CD4-positive, alpha-beta T cell treated with Interleukin-6 at 100 ng/mL for 8 hours (primary cell): ENCODE data around the gene COL4A1.

Source experiments
- DNase-seq: peaks from one replicate; pipeline ENCODE4 v3.0.0-alpha.2; 2020; ENCODE audit warnings: mixed read lengths, low spot score

COL4A1 gene

DNA sequence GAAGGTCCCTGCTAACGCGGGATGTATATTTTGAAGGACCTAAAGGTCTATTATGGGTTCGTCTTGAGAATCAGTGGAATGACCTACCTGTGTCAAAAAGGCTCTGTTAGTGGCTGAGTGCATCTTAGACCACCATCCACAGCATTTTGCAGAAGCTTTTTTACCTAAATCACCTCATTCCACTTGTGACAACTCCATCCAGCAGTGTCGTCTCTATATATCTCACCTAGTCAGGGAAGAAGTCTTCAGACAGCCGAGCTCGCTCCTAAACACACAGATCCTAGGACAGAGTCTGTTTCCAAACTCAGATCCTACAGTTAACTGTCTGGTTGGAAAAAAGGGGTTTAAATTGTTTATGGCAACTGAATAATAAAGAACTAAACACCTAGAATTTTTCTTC is 33.7 kb downstream of the COL4A1 start:
- DNase-seq, result no peak

DNA sequence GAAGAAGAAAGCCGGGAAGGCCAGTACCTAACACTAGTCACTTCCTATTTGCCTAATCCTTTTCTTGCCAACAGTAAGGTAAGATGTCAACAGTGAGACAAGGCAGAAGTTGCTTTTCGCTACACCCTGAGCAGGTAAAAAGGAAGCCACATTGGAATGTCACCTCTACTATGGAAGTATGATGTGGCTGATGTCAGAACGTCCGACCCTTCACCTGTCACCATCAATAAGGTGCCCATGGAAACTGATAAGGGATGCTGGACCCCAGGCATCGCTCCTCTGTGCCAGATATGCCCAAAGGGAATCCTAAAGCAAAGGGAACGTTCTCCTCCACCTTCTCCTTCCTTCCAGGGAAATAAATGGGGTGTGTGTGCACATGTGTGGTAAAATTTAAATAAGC is 34.3 kb downstream of the COL4A1 start:
- no peak for DNase-seq

DNA sequence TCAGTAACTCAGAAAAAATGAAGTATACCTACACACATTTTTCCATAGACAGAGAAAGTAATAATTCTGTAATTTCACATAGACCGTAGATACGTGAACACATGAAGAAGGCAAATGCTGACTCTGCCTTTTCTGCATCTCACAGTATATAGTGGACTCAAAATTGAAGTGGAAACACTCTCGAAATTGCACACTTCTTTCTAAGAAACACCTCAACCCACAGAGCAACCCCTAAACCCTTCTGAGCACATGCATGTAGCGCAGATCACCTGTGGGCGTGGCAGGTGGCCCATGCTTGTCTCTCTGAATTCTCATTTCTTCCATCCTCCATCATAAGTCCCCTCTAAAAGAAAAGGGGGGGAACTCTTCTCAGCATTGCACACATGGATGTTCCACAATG is 34.7 kb downstream of the COL4A1 start:
- DNase-seq, result no peak

DNA sequence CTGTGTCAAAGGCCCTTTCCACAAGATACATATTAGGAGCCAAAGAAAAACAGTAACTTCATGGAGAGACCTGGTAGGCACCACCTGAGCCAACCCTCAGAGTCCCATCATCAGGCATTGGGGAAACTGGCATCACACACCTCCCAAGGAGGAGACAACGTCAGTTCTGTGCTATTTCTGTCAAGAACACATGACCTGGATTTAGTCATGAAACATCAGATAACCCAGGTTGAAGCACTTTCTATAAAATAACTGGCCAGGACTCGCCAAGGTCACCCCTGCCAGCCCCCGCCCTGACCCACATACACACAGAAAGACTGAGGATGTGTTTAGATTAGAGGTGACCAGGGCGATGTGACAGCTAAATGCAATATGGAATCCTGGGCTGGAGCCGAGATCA is 35.6 kb downstream of the COL4A1 start:
- DNase-seq, result no peak

DNA sequence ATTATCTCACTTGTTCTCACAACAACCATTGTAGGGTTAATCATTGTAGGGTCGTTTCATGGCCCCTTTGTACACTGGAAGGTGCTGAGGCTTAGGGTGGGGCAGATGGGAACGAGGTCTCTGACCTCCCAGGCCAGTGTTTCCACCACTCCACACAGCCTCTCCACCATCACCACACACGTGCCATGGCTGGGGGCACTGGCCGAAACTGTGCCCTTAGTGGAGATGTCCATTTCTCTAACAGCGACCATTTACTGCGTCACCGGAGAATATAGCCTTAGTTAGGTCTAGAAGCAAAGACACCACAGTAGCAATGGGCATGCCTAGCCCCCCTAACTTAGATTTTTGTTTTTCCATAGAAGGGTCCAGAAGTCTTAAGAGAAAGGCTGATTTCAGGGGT is 36.5 kb downstream of the COL4A1 start:
- DNase-seq, result no peak

DNA sequence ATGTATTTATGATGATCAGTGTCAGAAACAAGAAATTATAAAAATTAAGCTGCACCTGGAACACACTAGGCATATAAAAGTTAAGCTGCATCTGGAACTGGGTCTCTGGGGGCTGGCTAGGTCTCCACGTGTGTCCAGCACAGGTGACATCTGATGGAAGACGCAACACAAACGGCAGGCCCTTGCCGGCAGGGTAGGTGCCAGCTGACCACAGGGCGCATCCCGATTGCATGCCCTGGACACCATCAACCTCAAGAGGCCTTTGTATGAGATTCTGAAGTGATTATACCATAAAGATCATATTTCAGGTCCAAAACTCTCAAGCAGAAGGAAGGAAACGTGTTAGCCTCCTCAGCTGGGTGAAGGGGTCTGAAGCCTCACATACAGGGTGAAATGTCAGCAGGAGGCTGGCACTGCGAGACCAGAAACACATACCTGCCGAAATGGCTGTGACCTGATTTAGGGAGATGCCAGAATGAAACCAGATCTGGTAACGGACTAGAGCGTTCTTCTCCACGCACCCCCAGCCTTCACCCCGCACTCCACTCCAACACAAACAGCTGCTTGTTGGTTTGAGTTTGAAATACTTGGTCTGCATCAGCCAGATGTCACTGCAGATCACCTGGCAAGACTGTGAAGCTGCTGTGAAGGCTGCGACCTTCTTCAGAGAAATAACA is 37.3 kb downstream of the COL4A1 start:
- no peak for DNase-seq

DNA sequence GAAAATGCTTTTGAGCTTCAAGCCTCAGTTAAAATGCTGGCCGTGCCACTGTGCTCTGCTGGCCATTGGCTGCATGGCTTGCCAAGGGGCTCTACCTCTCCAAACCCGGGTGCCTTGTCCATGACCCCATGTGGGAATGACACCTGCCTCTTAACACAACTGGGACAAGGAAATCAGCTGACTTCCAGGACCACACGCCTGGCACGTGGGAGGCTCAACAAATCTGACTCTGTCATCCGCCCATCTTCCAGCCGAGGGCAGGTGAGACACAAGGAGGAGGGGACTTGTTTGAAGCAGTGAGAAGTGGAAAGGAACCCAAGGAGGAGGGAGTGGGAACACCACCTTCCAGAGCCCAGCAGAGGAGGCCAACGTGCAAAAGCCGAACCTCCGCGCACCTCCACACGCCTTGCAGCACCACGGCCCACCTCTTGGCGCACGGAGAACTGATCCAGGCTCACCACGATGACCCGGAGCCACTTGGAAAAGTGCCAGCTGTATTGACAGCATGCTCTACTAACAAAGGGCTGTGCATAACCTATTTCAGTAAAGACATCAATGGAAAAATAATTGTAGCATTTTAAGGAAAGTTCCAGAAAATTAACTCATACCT is 38.3 kb downstream of the COL4A1 start:
- no peak for DNase-seq

DNA sequence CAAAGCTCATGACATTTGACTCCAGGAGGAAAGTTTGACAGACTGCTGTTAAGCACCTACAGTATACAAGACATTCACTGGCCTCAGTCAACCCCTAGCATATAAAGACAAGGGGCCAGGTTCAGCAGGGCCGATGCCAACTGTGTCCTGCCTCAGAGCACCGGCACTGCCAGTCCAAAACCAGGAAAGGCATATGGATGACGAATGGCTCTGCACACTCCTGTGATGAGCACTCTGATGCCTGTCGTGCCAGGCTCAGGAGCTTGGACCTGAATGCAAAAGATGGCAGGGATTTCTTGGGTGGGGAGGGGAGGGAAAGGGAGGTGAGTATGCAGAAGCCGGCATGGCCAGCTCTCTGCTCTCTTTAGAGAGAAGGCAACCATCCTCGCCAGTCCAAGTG is 38.9 kb downstream of the COL4A1 start:
- no peak for DNase-seq

DNA sequence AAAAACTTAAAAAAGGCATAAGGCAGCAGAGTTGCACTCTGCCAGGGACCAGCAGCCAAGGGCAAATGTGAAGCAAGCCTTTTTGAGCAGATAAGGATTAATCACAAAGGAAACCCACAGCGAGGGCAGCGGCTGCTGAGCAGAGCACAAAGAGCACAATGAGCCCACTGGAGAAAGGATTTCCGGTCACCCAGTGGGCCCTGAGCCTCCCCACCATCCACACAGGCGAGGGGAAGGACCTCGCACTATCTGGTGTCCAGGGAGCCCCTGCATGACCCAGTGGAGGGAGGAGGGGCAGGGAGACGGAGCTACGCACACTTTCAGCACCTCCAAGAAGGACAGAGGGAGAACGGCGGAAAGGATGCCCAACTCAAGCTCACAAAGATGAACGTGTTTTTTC is 40.0 kb downstream of the COL4A1 start:
- no peak for DNase-seq

DNA sequence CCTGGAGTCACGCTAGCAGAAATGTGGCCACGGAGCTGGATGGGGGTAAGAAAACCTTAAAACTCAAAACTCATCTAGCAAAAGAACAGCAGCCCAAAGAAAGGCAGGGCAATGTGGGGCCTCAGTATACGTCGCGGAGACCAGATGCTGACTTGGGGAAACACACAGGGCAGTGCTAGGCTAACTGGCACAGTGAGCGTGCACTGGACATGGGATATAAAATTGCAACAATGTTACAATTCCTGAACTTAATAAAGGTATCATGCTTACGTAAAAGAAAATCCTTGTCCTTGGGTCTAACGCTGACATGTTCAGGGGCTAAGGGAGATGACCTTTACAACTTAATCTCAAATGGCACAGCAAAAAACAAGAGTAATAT is 40.5 kb downstream of the COL4A1 start:
- no peak for DNase-seq

DNA sequence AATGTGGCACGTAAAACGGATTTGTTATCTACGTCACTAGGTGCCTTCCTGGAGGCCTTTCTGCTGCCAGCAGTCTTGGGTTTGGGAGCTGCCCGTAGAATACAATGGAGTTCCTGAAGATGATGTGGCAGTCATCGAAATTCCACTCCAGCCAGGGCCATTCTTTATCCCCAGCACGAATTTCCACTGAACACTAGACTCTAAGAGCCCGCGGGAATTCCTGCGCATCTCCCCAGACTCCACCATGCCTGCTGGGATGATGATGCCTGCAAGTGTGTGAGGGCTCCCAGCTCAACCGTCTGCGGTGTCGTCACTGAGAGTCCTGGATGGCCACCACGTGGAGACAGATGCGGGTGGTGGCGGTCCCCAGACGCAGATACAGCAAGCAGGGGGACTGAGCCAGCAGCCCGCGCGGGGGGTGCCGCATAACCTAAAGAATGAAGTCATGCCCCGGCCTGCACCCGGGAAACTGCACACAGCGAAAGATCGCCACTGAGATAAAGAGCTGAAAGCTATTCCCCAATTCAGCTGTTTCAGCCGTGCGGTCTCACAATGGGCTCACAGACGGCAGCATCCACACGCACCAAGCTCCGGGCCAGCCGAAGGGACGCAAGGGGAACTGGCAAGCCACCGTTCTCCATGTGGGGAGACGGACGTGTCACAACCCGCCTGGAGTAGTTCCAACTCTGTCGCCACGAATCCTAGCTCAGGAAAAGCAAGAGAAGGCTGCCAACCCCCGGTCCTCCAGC is 41.1 kb downstream of the COL4A1 start:
- DNase-seq, result no peak

DNA sequence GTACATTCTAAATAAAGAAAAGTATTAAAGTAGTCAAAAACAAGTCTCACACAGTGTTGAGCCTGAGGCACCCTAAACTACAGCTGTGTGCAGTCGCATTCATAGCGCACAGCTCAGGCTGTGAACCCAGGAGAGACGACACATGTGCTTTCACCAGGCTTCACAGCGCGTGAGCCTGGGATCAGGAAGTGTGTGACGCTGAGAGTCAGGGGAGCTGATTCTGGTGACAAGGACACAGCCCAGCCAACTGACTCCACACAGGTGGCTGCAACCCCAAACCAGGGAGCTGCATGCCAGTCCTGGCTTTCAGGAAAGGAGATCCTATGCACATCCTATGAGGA is 41.6 kb downstream of the COL4A1 start:
- DNase-seq, result no peak

DNA sequence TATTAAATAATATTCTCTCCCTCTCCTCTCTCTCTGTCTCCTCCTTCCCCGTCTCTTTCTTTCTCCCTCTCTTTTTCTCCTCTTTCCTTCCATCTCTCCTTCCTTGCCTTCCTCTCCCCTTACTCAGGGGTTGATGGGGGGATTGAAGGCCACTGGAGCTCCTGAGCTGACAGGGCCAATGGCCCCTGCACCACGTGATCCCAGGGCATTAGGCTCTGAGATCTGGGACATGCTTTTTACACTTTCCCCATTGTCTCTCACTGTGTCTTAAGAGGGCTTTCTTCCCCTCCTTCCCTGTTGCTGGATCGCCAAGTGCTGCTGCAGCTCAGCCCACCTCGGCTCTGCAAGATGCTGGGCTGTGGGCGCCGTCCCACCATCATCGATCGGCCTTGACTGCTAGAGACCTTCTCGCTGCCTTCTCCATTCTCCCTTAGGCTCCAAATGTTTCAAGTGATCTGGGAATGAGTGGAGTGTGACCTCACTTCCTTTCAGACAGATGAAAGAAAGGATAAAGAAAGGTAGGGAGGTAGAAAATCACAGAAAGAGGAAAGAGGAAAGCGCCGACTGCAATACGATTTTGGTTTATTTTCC is 42.2 kb downstream of the COL4A1 start:
- no peak for DNase-seq

DNA sequence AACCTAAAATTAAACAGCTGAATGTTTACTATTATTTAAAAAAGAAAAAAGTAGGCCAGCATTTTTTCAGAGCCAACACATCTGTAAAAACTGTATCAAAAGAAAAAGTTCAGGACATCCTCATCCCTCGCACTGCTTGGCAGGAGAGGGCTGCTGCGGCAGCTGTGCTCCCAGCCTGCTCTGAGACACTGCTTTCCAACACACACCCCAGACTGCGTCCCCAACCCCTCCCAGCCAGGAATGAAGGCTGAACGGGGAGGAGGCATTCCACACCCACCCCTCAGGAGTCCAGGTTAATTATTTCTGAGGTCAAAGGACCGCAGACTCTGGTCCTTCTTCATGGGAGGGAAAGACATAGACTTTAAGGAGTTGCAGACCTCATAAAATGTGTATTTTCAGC is 43.1 kb downstream of the COL4A1 start:
- DNase-seq, result no peak

DNA sequence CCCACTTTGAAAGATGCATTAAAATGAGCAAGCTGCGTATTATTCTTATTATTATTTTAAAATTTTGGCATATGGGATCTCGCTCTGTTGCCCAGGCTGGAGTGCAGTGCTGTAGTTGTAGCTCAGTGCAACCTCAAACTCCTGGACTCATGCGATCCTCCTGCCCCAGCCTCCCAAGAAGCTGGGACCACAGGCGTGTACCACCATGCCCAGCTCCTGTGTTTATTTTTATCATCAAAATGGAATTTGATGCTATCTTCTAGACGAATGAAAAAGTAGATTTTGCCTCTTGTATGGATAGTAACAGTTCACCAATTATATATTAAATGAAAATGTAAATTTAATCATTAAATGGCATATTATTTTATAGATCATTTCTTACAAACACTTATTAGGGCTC is 43.6 kb downstream of the COL4A1 start:
- DNase-seq, result no peak

DNA sequence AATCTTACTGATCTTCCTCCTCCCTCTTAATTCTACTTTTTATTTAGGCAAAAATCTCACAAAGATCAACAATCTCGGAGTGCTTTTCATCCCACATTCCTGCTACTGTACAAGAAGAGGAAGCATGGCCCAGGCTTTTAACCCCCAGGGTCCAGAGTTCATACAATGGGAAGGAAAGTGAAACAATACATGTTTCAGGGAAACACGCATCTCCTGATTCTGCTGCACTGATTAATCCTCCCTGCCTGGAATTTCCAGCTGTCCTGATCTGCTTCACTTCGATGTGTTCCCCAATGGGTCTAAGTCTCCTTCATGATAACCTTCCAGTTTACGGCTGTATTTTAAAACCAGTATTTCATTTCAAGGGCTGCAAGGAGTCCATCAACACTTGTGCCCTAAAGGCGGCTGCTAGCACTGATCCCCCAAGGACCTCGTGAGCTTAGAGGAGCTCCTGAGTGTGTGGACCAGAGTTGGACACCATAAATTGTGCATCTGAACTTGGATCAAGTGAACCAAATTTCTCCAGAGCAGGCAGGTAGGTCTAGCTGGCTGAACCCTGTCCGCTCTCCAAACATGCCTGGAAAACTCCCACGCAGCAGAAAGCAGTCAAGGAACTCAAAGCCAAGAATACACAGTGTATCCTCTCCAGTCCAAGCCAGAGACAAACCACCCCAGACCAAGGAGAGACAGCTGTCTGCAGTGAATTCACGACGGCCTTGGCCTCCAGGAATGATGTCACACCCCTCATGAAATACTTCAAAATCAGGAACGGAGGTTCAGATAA is 44.3 kb downstream of the COL4A1 start:
- DNase-seq, result no peak

DNA sequence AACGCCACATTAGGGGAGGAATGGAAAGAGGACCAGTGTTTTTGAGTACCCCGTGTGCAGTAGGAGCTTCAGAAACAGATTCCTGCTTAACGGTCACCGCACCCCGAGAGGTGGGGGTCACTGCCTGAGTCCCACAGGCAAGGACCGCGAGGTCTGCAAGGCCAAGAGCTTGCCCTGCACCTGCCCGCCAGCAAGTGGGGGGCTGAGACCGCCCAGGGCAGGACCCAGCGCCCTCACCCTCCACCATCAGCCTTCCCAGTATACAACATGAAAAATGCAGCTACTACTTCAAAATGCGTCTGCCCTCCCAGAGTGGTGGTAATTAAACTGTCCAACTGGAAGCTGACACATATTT is 44.9 kb downstream of the COL4A1 start:
- DNase-seq, result no peak

DNA sequence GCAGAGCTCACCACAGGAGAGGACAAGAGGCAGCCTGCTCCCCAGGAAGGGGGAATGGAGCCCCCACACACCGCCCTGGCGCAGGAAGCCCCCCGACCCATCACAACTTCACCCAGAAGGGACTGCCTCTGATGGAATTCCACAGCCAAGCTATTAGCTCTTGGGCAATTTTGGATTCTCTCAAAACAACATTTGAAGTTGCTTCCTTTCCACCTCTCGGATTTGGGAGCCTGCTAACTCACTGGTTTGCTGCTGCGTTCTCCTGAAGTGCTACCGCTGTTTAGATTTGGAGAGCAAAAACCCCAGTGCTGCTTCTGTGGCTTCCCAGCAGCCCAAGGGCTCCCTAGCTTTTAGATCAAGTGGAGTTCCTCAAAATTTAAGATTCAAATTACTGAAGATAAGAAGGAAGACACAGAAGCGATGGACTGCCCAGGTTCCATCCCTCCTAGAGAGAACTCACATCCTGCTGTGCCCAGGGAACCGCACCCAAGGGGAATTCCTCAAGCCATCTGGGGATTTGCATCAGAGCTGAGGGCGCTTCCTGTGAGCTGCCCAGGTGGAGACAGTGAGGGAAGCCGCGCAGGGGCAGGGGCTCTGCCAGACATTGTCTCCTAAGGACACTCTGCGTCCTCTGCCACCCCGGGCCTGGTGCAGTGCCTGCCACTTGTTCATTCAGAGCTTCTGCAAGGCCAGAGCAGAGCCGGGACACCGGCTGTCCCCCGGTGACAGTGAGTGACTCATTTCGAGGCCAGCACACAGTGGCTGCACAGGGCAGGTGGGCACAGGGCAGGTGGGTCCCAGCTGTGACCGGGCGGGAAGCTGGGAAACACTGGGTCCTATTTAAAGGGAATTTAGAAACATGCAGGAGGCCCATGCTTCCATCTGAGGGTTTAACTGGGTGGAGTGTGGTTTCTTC is 45.5 kb downstream of the COL4A1 start:
- no peak for DNase-seq

DNA sequence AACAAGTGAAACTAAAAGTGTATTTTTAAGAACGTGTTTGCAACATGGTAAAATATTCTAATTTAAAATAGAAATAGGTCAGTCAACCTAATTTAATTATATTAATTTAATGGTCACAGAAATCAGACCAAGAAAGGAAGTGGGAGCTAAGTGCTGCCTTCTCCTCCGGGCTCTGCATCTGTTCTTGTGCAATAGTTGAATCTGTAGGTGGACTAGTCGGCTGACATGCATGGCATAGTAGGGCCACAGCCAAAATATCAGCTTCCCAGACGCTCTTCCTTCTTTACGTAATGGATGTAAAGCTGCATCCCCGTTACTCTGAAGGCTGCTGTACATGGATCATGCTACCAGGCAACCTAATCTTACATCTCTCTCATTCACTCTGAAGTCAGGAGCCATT is 47.3 kb downstream of the COL4A1 start:
- no peak for DNase-seq

DNA sequence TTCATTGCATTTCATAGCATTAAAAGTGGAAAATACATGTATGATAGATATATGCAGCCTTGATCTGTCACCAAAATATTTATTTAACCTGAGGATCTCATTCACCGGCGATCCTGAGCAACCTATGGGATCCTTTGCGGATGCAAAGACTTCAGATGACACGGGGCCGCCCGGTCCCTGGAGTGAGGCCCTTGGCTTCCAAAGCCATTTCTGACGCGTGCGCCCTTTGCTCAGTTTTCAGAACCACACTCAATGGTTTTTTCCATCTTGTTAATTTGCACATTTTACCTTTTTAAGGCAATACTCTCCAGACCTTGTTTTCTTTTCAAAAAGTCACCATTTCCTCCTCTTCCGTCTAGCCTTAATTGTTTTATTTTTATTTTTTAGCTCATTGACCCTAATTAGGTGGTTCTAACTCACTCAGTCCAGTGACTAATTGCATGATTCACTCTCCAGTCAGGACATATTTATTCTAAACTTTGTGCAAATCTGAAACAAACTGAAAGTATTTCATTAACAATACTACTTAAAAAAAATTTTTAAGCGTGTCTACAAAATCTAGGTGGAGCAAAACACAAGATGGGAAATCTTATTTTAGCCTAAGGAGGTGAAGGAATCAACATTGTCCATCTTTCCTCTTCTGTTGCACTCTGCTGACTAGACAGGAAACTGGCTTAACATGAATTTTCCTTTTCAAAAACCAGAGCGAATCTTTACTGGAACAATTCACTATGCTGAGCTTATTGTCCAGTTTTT is 47.9 kb downstream of the COL4A1 start:
- no peak for DNase-seq

DNA sequence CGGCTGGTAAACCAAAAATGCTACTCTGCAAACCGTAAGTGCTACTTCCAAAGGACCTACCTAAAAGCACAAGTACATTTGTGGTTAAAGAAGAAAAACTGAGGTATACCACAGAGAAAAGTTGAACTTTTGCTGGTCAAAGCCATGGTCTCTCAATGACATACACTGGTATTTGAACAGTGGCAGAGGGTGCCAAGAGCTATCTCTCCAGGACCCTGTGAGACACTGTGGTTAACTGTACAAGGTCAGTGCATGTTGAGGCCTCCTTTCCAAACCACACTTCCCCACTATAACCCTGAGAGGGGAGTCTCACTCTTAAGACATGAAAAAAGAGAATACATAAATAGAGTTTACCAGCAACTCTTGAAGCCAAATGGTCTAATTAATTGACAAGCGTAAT is 49.5 kb downstream of the COL4A1 start:
- DNase-seq, result no peak
